Sigmoid colon (tissue), 7 donors: ENCODE data around the gene METTL18. TPM values are rescaled to one million over a fixed set of nuclear protein-coding genes. Genes with fewer than 3 reads are reported as not detected.

ENCODE experiments used
- DNase-seq: peaks from one replicate; pipeline ENCODE4 v3.0.0-alpha.2; 2019
- H3K27ac ChIP-seq, 4 donors: fragments of 200-600 bp; sonication (generic); one replicate each; pipeline ENCODE4 v1.5.1; 2016 to 2019; ENCODE audit warnings: mild to moderate bottlenecking in 1 of 4
- H3K27me3 ChIP-seq, 3 donors: fragments of 200-600 bp; sonication (generic); one replicate each; pipeline ENCODE4 v1.5.1; 2019; ENCODE audit warnings: mild to moderate bottlenecking in 1 of 3
- H3K36me3 ChIP-seq, 4 donors: fragments of 200-600 bp; sonication (generic); one replicate each; pipeline ENCODE4 v1.5.1; 2016 to 2019
- H3K4me1 ChIP-seq, 4 donors: fragments of 200-600 bp; sonication (generic); one replicate each; pipeline ENCODE4 v1.5.1; 2017 to 2019
- H3K4me3 ChIP-seq, 4 donors: fragments of 200-600 bp; sonication (generic); one replicate each; pipeline ENCODE4 v1.5.1; 2017 to 2019; ENCODE audit warnings: mild to moderate bottlenecking in 2 of 4, moderate library complexity in 1 of 4
- H3K9me3 ChIP-seq, 4 donors: fragments of 200-600 bp in 3 of 4; sonication (generic) in 3 of 4; one replicate each; pipeline versions ENCODE4 v1.5.1 to v1.6.1; 2013 to 2019
- EP300 ChIP-seq, 4 donors: sonication (generic); formaldehyde crosslinking; IDR thresholded peaks; one replicate each; pipeline ENCODE4 v1.6.1; 2017; ENCODE audit warnings: antibody characterized with exemption in 4 of 4
- POLR2A ChIP-seq, 2 donors: fragments of 450-650 bp; IDR thresholded peaks; one replicate each; pipeline ENCODE4 v1.6.1; 2016; ENCODE audit warnings: antibody characterized with exemption in 2 of 2, mild to moderate bottlenecking in 2 of 2, moderate library complexity in 2 of 2
- POLR2AphosphoS5 ChIP-seq, 4 donors: sonication (generic); formaldehyde crosslinking; IDR thresholded peaks; one replicate each; pipeline ENCODE4 v1.6.1; 2017; ENCODE audit warnings: antibody characterized with exemption in 4 of 4
- WGBS, 2 donors: extraction: QIAGEN DNeasy Blood & Tissue Kit; methylation state at CpG; one replicate each; pipeline ENCODE4 v1.1.7; 2013; 5-methylcytosine and 5-hydroxymethylcytosine counted together
- intact Hi-C: fragments of 100-400 bp; cut with DNase I; formaldehyde crosslinking; loops from one replicate; pipeline ENCODE4 v1.15.1; 2023
- polyA plus RNA-seq, 3 donors: library from polyadenylated mRNA; stranded (reverse); fragments of 200-250 nt; gene quantifications; one replicate each; pipeline ENCODE4 v1.2.3, GENCODE V29; 2013
- total RNA-seq, 4 donors: library from RNA; depleted of rRNA; stranded (reverse); fragments of >200 nt; gene quantifications; one replicate each; pipeline ENCODE4 v1.1.0, GENCODE V29; 2016
- TF ChIP-seq, protein P1 (sequence below), 4 experiments: fragments of 450-650 bp in 3 of 4; fragments of 200-600 bp in 1 of 4; IDR thresholded peaks; one replicate each; pipeline ENCODE4 v1.5.1; 2016 to 2019; ENCODE audit warnings: antibody characterized with exemption in 4 of 4, mild to moderate bottlenecking in 3 of 4, moderate library complexity in 2 of 4
- donor health status: healthy with polysubstance abuse.
- donor health status: Bipolar disorder and iron deficiency.
- donor health status: healthy.

Gene METTL18
- total and polyA plus RNA-seq, 7 donors: 4.9 to 14.5 (median 9.2) TPM

DNA sequence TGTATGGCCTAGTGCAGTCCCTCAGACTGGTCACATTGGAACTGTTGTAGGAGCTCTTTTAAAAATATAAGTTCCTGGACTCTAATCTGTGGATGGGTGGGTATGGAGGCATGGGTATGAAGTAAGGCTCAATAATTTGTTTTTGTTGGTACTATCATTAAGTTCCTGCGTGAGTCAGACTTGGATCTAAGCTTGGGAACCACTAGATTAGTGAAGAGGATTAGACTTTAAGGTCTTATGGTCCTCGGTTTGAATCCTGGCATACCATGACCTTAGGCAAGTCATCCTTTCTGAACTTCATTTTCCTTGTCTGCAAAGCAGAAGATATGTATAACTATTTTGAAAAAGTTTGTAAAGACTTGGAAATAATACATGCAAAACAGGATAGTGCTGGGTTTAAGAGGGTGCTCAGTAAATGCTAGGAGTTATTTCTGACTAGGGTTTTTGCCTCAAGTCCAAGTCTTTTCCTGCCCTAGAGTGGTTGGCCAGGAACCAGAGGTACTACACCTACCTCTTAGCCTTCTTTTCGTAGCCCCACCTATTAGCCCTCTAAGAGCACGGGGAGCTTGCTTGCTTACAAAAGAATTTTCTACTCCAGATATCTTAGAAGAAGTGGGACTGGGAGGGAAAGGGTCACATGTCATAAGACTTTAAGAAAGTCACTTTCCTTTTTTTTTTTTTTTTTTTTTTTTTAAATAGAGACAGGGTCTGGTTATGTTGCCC is 38.6 kb upstream of the METTL18 start:
- 85 to 97% methylated on average over 4 of the region's 4 CpGs for WGBS, 2 donors

DNA sequence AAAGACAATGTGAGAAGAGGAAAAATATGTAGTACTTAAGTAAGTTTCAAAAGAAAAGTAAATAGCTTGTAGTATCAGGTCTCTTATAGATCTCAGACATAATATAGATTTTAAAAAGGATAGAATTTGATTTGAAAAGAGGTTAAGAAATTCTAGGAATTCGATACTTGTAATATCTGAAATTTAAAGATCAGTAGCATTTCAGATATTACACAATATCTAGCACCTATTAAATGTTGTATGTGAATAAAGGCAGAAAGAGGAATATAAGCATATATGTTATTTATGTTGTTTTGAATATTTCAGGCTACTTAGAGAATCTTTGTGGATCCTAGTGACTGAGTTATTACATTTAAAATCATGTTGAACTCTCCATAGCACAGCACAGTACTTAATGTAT is 35.0 kb upstream of the METTL18 start:
- no peaks in the 10 kb centered on the region for H3K9me3 ChIP-seq
- intact Hi-C loops: no loop called here
- no peaks in the 10 kb centered on the region for H3K4me1 ChIP-seq
- H3K27ac ChIP-seq: no peak overlapping the region
- TF ChIP-seq, protein P1, sequence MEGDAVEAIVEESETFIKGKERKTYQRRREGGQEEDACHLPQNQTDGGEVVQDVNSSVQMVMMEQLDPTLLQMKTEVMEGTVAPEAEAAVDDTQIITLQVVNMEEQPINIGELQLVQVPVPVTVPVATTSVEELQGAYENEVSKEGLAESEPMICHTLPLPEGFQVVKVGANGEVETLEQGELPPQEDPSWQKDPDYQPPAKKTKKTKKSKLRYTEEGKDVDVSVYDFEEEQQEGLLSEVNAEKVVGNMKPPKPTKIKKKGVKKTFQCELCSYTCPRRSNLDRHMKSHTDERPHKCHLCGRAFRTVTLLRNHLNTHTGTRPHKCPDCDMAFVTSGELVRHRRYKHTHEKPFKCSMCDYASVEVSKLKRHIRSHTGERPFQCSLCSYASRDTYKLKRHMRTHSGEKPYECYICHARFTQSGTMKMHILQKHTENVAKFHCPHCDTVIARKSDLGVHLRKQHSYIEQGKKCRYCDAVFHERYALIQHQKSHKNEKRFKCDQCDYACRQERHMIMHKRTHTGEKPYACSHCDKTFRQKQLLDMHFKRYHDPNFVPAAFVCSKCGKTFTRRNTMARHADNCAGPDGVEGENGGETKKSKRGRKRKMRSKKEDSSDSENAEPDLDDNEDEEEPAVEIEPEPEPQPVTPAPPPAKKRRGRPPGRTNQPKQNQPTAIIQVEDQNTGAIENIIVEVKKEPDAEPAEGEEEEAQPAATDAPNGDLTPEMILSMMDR (IDR thresholded peaks at IDR 0.05): no peak
- TF ChIP-seq POLR2AphosphoS5 (IDR thresholded peaks at IDR 0.05): no peak
- no peak overlapping the region for H3K4me3 ChIP-seq
- peaks cover 0 to 64% (median 7%) of the 10 kb centered on the region in 4 donors for H3K36me3 ChIP-seq
- H3K27me3 ChIP-seq: no peaks in the 10 kb centered on the region
- DNase-seq: no peak
- 97 to 98% methylated on average over 1 of the region's 1 CpG for WGBS, 2 donors

More for the DNA sequence above, 38.6 kb upstream of the METTL18 start:
- Histone ChIP-seq H3K9me3 (no peaks in the 10 kb centered on the region), H3K4me3 (no peak overlapping the region), H3K36me3 (peaks cover 0 to 45% (median 3%) of the 10 kb centered on the region in 4 donors), H3K27me3 (no peaks in the 10 kb centered on the region), H3K27ac (no peak overlapping the region), H3K4me1 (no peaks in the 10 kb centered on the region)
- intact Hi-C loops: no loop called here
- TF ChIP-seq, protein P1 (IDR thresholded peaks at IDR 0.05): no peak
- TF ChIP-seq POLR2AphosphoS5 (IDR thresholded peaks at IDR 0.05): no peak
- TF ChIP-seq POLR2A (IDR thresholded peaks at IDR 0.05): no peak
- no peak for TF ChIP-seq EP300 (IDR thresholded peaks at IDR 0.05)
- no peak for DNase-seq

DNA sequence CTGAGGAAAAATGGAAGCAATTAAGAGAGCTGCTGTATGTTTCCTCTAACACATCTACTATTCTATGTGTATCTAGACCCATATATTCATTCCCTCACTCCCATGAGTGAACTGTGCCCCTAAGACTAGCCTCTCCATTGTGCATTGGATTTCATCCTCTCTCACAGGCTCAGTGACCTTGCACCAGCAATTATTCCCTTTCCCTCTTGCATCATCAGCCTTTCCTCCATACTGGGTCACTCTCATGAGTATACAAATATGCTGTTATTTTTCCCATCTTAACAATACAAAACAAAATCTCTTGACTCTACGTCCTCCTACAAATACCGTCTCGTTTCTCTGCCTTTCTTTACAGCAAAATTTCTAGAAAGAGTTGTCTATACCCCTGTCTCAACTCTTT is 29.4 kb upstream of the METTL18 start:
- no peaks in the 10 kb centered on the region for H3K9me3 ChIP-seq
- intact Hi-C loops: no loop called here
- H3K4me1 ChIP-seq: no peaks in the 10 kb centered on the region
- TF ChIP-seq POLR2A (IDR thresholded peaks at IDR 0.05) (no peak), EP300 (IDR thresholded peaks at IDR 0.05) (no peak)
- H3K4me3 ChIP-seq: no peak overlapping the region
- no peaks in the 10 kb centered on the region for H3K27me3 ChIP-seq
- 97 to 99% methylated on average over 3 of the region's 3 CpGs for WGBS, 2 donors
- DNase-seq: no peak
- peaks cover 5 to 58% (median 8%) of the 10 kb centered on the region in 4 donors for H3K36me3 ChIP-seq
- H3K27ac ChIP-seq: no peak overlapping the region

DNA sequence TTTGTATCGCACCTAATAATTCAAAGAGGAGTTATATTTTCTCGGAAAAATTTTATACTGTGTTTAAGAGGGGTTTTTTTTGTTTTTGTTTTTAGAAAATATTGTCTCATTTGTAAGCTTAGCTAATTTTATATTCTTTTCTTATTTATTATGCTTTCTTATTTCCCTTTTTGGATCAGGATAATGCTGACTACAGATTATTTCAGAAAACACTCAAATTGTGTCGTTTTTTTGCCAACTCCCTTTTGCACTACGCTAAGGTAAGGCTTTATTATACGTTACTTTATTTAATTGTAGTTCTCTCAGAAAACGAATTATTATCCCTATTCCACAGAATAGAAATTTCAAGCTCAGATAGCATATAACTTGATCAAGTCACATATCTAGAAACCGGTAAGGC is 26.8 kb upstream of the METTL18 start:
- WGBS, 2 donors: 96 to 97% methylated on average over 7 of the region's 7 CpGs
- Histone ChIP-seq H3K9me3 (no peaks in the 10 kb centered on the region), H3K36me3 (peaks cover 0 to 41% (median 7%) of the 10 kb centered on the region in 4 donors), H3K4me1 (no peaks in the 10 kb centered on the region), H3K27ac (no peak overlapping the region), H3K27me3 (no peaks in the 10 kb centered on the region), H3K4me3 (no peak overlapping the region)
- intact Hi-C loops: no loop called here
- TF ChIP-seq, protein P1 (IDR thresholded peaks at IDR 0.05): no peak
- no peak for TF ChIP-seq EP300 (IDR thresholded peaks at IDR 0.05)
- TF ChIP-seq POLR2A (IDR thresholded peaks at IDR 0.05): no peak
- no peak for TF ChIP-seq POLR2AphosphoS5 (IDR thresholded peaks at IDR 0.05)
- DNase-seq: no peak

DNA sequence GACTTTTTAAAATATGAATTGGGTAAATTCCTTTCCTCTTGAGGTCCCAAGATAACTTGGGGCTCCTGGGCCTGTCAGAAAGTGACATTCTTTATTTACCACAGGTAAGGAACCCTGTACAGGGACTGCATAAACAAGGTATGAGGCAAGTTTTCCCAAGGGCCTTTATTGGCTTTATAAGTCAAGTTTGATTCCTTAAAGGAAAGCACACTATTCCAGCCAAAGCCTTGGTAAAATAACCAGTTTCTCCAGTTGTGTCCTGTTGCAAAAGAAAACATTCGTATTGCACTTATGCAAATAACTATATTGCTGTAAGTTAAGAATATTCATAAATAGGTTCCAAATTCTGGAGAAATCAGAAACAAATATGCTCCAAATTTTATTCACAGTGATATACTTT is 21.9 kb upstream of the METTL18 start:
- no peaks in the 10 kb centered on the region for H3K27me3 ChIP-seq
- H3K36me3 ChIP-seq: peaks cover 0 to 12% (median 0%) of the 10 kb centered on the region in 4 donors
- WGBS, 2 donors: 84 to 90% methylated on average over 1 of the region's 1 CpG

More for the DNA sequence above, 21.9 kb upstream of the METTL18 start:
- Histone ChIP-seq H3K4me1 (no peaks in the 10 kb centered on the region), H3K9me3 (no peaks in the 10 kb centered on the region), H3K27ac (no peak overlapping the region), H3K4me3 (no peak overlapping the region)
- intact Hi-C loops: no loop called here
- no peak for TF ChIP-seq POLR2AphosphoS5 (IDR thresholded peaks at IDR 0.05)
- no peak for TF ChIP-seq EP300 (IDR thresholded peaks at IDR 0.05)
- no peak for TF ChIP-seq POLR2A (IDR thresholded peaks at IDR 0.05)
- no peak for DNase-seq
